Ishikawa (cell line): Measurements from ENCODE around the gene ZNF555.

Experiments used
- CEBPB ChIP-seq: IDR thresholded peaks from 2 replicates; pipeline ENCODE4 v1.6.1; 2012
- CREB1 ChIP-seq: IDR thresholded peaks from 2 replicates; pipeline ENCODE4 v1.6.1; 2012; ENCODE audit warnings: low read depth
- EGR1 ChIP-seq: IDR thresholded peaks from 2 replicates; pipeline ENCODE4 v1.6.1; 2012
- EP300 ChIP-seq: IDR thresholded peaks from 2 replicates; pipeline ENCODE4 v1.6.1; 2012; ENCODE audit warnings: borderline replicate concordance
- FOXM1 ChIP-seq: IDR thresholded peaks from 2 replicates; pipeline ENCODE4 v1.6.1; 2012; ENCODE audit warnings: low read depth, borderline replicate concordance
- NFIC ChIP-seq: IDR thresholded peaks from 2 replicates; pipeline ENCODE4 v1.6.1; 2012
- RAD21 ChIP-seq: IDR thresholded peaks from 2 replicates; pipeline ENCODE4 v1.6.1; 2012; ENCODE audit warnings: low read depth
- TAF1 ChIP-seq: IDR thresholded peaks from 2 replicates; pipeline ENCODE4 v1.6.1; 2012; ENCODE audit warnings: low read depth, mild to moderate bottlenecking
- TCF12 ChIP-seq: IDR thresholded peaks from 2 replicates; pipeline ENCODE4 v1.6.1; 2012; ENCODE audit warnings: low read depth
- TEAD4 ChIP-seq: IDR thresholded peaks from 2 replicates; pipeline ENCODE4 v1.6.1; 2012
- YY1 ChIP-seq: IDR thresholded peaks from 2 replicates; pipeline ENCODE4 v1.6.1; 2012; ENCODE audit warnings: low read depth
- ZBTB7A ChIP-seq: IDR thresholded peaks from 2 replicates; pipeline ENCODE4 v1.6.1; 2012; ENCODE audit warnings: low read depth
- TF ChIP-seq, protein P1 (sequence below): IDR thresholded peaks from 2 replicates; pipeline ENCODE4 v1.6.1; 2012; ENCODE audit warnings: low read depth, mild to moderate bottlenecking
- TF ChIP-seq, protein P2 (sequence below): IDR thresholded peaks from 2 replicates; pipeline ENCODE4 v1.6.1; 2012
- TF ChIP-seq, protein P3 (sequence below): IDR thresholded peaks from 2 replicates; pipeline ENCODE4 v1.6.1; 2012

Gene ZNF555

DNA sequence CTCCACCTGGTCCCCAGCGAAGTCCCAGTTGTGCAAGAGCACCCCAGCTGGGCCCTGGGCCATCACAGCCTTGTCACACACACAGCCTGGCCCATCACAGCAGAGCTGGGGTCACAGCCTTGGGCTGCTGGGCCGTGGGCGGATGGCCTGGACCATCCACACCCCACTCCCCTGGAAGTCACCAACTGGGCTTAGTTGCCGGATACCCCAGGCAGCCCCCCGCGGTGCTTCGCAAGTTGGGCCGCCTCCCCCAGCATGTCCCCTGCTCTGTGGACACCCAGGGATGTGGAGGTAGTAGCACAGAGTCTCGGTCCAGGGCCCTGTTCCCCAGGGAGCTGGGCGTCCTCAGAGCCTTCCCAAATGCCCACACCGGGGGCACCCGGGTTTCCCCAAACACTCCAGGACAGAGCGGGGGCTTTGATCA lies 26.1 kb upstream of the ZNF555 start:
- TF ChIP-seq TCF12 (no peak), ZBTB7A (no peak), TAF1 (no peak), NFIC (no peak), TEAD4 (no peak), FOXM1 (no peak), EP300 (no peak), EGR1 (no peak), RAD21 (no peak), CEBPB (no peak), YY1 (no peak), CREB1 (no peak)
- TF ChIP-seq, protein P1, sequence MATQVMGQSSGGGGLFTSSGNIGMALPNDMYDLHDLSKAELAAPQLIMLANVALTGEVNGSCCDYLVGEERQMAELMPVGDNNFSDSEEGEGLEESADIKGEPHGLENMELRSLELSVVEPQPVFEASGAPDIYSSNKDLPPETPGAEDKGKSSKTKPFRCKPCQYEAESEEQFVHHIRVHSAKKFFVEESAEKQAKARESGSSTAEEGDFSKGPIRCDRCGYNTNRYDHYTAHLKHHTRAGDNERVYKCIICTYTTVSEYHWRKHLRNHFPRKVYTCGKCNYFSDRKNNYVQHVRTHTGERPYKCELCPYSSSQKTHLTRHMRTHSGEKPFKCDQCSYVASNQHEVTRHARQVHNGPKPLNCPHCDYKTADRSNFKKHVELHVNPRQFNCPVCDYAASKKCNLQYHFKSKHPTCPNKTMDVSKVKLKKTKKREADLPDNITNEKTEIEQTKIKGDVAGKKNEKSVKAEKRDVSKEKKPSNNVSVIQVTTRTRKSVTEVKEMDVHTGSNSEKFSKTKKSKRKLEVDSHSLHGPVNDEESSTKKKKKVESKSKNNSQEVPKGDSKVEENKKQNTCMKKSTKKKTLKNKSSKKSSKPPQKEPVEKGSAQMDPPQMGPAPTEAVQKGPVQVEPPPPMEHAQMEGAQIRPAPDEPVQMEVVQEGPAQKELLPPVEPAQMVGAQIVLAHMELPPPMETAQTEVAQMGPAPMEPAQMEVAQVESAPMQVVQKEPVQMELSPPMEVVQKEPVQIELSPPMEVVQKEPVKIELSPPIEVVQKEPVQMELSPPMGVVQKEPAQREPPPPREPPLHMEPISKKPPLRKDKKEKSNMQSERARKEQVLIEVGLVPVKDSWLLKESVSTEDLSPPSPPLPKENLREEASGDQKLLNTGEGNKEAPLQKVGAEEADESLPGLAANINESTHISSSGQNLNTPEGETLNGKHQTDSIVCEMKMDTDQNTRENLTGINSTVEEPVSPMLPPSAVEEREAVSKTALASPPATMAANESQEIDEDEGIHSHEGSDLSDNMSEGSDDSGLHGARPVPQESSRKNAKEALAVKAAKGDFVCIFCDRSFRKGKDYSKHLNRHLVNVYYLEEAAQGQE, result no peak
- TF ChIP-seq, protein P2, sequence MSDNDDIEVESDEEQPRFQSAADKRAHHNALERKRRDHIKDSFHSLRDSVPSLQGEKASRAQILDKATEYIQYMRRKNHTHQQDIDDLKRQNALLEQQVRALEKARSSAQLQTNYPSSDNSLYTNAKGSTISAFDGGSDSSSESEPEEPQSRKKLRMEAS, result no peak
- TF ChIP-seq, protein P3, sequence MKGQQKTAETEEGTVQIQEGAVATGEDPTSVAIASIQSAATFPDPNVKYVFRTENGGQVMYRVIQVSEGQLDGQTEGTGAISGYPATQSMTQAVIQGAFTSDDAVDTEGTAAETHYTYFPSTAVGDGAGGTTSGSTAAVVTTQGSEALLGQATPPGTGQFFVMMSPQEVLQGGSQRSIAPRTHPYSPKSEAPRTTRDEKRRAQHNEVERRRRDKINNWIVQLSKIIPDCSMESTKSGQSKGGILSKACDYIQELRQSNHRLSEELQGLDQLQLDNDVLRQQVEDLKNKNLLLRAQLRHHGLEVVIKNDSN, result no peak

DNA sequence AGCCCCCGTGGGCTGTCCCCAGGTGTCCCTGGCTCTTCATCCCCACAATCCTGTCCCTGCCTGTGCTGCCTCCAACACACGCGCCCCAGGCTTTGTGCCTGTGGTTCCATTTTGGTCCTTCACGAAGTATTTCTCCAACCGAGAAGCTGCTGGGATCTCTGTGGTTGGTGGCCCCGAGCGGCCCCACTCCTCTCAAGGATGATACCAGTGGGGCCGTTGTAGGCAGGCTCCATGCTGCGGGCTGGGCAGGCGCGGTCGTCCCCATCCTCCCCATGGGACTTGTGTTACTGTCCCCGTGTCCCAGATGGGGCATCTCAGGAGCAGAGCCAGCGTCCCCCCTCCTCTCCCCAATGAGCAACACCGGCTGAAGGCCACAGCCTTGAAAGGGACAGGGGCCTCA lies 25.4 kb upstream of the ZNF555 start:
- TF ChIP-seq TAF1 (no peak), EGR1 (no peak), CREB1 (no peak), TCF12 (no peak), FOXM1 (no peak), CEBPB (no peak), RAD21 (no peak), EP300 (no peak), YY1 (no peak)
- TF ChIP-seq, protein P2, result no peak
- TF ChIP-seq, protein P3, result no peak

DNA sequence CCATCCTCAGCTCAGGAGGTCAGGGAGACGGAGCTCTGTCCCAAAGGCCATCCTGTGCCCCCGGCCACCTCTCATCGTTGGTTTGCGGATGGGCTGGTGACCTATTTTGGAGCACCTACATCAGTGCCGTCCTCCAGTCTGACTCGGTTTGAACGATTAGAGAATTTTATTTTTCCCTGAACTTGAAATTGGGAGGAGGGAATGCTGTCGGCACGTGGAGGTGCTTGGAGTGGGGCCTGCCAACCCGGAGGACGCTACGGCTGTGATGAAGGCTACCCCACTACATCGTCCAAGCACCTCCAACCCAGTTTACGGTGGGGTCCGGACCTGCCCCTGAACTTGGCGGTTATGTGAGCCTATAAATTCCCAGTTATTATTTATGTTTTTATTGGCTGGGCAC lies 24.6 kb upstream of the ZNF555 start:
- TF ChIP-seq NFIC (no peak), TCF12 (no peak), RAD21 (no peak), FOXM1 (no peak)

DNA sequence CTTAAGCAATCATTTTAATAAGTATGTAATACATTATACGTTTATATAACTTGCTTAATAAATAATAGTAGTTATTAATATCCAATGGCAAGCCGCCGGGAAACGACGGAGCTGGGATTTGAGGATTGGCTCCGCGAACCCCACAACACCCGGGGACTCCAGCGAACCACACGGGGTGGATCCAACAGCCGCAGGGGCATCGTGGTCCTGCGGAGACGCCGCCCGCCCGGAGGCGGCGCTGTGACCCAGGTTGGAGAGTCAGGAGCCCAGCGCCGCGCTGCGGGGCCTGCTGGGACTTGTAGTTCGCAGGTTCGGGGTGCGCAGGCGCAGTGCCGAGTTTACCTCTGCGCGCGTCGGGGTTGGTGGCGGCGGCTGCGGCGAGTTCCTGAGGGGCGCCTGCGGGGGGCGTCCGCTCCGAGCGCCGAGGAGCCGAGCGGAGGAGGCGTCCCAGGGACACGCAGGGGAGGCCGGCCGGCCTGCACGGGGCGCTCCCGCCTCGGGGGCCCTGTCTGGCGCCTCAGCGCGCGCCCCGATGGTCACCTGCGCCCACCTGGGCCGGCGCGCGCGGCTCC lies 21.6 kb upstream of the ZNF555 start, which contains the start of gene ZNF554:
TSS of gene ZNF554 (plus strand) at position 329 of the 572 bp plus-strand sequence. CDS start at position 533, 204 bp downstream.
- TF ChIP-seq TEAD4, result no peak
- TF ChIP-seq, protein P2, result peak; percentile 69
- no peak for TF ChIP-seq EGR1
- TF ChIP-seq YY1, result peak; percentile 74
- TF ChIP-seq, protein P3, result peak; percentile 50
- 0 out of 2 replicates have a peak, but pooled peaks have one; percentile 30 for TF ChIP-seq EP300
- TF ChIP-seq RAD21, result peak; percentile 39; the same call in 1 of the 2 replicates
- peak; percentile 66 for TF ChIP-seq ZBTB7A
- TF ChIP-seq CEBPB, result no peak
- TF ChIP-seq CREB1, result no peak
- 0 out of 2 replicates have a peak, but pooled peaks have one; percentile 57 for TF ChIP-seq TCF12
- TF ChIP-seq NFIC, result no peak
- TF ChIP-seq FOXM1, result no peak
- peak; percentile 63; the same call in 1 of the 2 replicates for TF ChIP-seq TAF1
- TF ChIP-seq, protein P1, result no peak

DNA sequence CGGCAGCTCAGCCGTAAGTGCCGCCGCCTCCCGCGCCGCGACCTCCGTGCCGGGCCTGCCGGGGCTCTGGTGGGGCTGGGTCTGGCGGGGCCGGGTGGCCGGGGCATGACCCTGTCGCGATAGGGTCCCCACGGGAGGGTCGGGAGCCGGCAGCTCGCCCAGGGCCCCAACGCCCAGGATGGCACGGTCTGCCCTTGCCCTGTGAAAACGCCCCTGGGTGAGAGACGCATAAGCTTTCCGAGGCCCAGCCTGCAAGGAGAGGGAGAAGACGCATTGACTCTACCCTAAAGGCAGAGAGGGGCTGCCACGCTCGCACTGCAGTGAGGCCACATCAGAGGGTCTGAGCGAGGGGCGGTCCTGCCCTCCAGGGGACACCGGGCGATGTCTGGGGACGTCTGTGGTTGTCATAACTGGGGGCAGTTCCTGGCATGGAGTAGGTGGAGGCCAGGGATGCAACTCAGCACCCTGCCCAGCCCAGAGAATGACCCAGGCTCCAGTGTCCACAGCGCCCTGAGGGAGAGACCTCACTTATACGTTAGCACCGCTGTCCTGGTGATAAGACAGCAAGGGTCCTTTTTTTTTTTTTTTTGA lies 21.1 kb upstream of the ZNF555 start:
- TF ChIP-seq ZBTB7A (peak; percentile 23; the same call in 1 of the 2 replicates), EGR1 (no peak), RAD21 (no peak), NFIC (no peak), TCF12 (no peak)
